Measurements from ENCODE around the gene PLOD2.
"Not testable (repeated sequence)": the region's sequence is repeated elsewhere in the genome, so short reads cannot be mapped to it uniquely, and the experiment has no call there.

Gene PLOD2

DNA sequence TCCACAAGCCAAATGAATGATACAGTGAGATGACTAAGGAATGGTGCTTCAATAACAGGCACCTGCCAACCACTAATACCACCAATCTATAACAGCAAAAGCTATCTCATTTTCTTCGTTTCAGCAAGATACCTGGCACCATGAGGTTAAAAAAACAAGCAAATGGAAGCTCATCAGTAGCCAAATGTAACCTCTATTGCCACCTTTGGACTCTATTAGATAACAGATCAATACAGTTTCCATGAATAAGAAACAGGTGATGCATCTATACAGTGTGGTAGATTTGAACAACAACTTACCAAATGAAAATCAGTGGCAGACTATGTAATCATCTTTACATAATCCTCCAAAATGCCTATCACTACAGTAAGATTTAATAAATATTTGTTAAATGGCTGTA is 32.8 kb downstream of the PLOD2 start:
- Histone ChIP-seq H3K4me1 (ENCODE audit: insufficient read depth, low read length) (no peaks in the 10 kb centered on the region), H3K9me3 (ENCODE audit: low read length) (no peaks in the 10 kb centered on the region), H2AFZ (ENCODE audit: low read depth, low read length) (no peak overlapping the region), H3K27me3 (ENCODE audit: insufficient read depth, low read length) (no peaks in the 10 kb centered on the region), H3K4me3 (ENCODE audit: low read length) (no peak overlapping the region), H3K36me3 (ENCODE audit: insufficient read depth, low read length) (no peaks in the 10 kb centered on the region)

- Histone ChIP-seq H3K27me3 (ENCODE audit: insufficient read depth, low read length) (no peaks in the 10 kb centered on the region), H2AFZ (ENCODE audit: low read depth, low read length) (no peak overlapping the region), H3K4me3 (ENCODE audit: low read length) (no peak overlapping the region), H3K4me1 (ENCODE audit: insufficient read depth, low read length) (no peaks in the 10 kb centered on the region), H3K36me3 (ENCODE audit: insufficient read depth, low read length) (no peaks in the 10 kb centered on the region), H3K9me3 (ENCODE audit: low read length) (no peaks in the 10 kb centered on the region)
Measured at GRCh38 chr3:146125951-146126350, 35.0 kb downstream of the PLOD2 start.

DNA sequence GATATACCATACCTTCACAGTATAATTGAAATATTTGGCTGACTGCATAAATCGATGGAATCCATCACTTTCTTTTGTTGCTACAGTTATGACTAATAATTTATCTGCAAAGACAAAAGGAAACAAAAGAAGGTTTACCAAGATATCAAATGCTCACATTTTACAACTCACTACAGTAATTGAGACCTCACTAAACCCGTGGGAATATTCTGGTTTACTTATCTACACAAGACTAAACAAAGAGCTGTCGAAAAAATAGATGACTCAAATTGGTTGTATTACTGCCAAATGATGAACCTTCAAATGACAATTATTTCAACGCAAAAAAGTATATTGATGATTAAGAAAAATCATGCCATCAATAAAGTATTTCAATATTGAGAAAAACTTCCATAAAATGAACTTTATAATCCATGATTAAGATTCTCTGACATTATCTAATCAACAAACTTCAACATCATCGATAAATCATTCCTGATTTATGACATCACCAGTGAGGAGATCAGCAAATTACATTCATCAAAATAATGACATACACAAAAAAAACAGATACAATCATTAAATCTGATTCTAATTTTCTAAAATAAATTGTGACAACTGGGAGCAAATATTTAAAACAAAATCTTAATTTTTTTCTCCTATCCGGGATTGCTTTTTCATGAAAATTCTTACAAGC is 36.7 kb downstream of the PLOD2 start:
- Histone ChIP-seq H3K9me3 (ENCODE audit: low read length) (no peaks in the 10 kb centered on the region), H3K4me3 (ENCODE audit: low read length) (no peak overlapping the region), H2AFZ (ENCODE audit: low read depth, low read length) (no peak overlapping the region), H3K27me3 (ENCODE audit: insufficient read depth, low read length) (no peaks in the 10 kb centered on the region), H3K36me3 (ENCODE audit: insufficient read depth, low read length) (no peaks in the 10 kb centered on the region), H3K4me1 (ENCODE audit: insufficient read depth, low read length) (no peaks in the 10 kb centered on the region)

DNA sequence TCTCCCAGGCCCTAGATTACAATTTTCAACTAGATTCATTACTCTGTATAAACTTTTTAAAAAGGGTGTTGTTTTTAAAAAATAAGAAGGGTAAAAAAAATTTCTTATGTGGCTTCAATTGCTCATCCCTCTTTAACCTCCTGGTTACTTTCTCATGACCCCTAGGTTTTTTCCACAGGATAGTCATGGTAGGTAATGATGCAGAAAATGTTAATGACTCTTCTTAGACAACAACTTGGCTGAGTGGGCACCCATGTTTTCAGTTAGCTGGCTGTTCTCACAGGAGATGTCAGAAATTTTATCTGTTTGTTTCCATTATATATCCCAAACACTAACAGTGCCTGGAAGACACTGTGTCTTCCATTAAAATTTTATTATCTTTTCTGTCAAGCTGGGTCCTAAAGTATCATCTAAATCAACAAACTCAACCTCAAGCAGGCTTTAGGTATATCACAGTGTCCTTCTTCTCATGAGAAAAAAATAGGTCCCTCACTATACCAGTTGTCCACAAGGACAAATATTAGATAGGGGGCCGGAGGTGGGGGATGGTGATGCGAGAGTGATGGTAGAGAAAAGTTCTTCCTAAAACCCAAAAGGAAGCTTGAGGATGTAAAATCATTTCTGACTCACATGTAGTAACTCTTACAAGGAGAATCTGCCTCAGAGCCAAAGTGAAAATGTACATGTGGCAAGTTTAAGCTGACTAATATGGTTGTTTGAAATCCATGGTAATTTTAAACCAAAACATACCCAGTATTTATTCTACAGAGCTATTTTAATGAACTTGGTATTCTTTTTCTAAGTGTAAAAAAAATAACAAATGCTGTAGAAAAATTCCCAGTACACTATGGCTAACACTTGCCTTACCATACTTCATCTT is 43.3 kb downstream of the PLOD2 start:
- Histone ChIP-seq H2AFZ (ENCODE audit: low read depth, low read length) (no peak overlapping the region), H3K36me3 (ENCODE audit: insufficient read depth, low read length) (peaks cover 2% of the 10 kb centered on the region)

GRCh38 chr3:146115619-146116018 is 45.4 kb downstream of the PLOD2 start:
- Histone ChIP-seq H3K4me3 (ENCODE audit: low read length) (no peak overlapping the region), H3K4me1 (ENCODE audit: insufficient read depth, low read length) (no peaks in the 10 kb centered on the region), H2AFZ (ENCODE audit: low read depth, low read length) (no peak overlapping the region), H3K27me3 (ENCODE audit: insufficient read depth, low read length) (no peaks in the 10 kb centered on the region), H3K9me3 (ENCODE audit: low read length) (no peaks in the 10 kb centered on the region), H3K36me3 (ENCODE audit: insufficient read depth, low read length) (peaks cover 2% of the 10 kb centered on the region)

More for the DNA sequence above, 43.3 kb downstream of the PLOD2 start:
- H3K27me3 ChIP-seq (ENCODE audit: insufficient read depth, low read length) = no peaks in the 10 kb centered on the region
- H3K4me1 ChIP-seq (ENCODE audit: insufficient read depth, low read length) = no peaks in the 10 kb centered on the region
- H3K4me3 ChIP-seq (ENCODE audit: low read length) = no peak overlapping the region
- H3K9me3 ChIP-seq (ENCODE audit: low read length) = no peaks in the 10 kb centered on the region

- H3K9me3 ChIP-seq (ENCODE audit: low read length); H3K27me3 ChIP-seq (ENCODE audit: insufficient read depth, low read length); H2AFZ ChIP-seq (ENCODE audit: low read depth, low read length); H3K36me3 ChIP-seq (ENCODE audit: insufficient read depth, low read length); H3K4me1 ChIP-seq (ENCODE audit: insufficient read depth, low read length); H3K4me3 ChIP-seq (ENCODE audit: low read length): not testable (repeated sequence)
Measured at GRCh38 chr3:146113804-146114203, 47.2 kb downstream of the PLOD2 start.

GRCh38 chr3:146111337-146111736 is 49.6 kb downstream of the PLOD2 start:
- Histone ChIP-seq H3K4me1 (ENCODE audit: insufficient read depth, low read length) (no peaks in the 10 kb centered on the region), H3K9me3 (ENCODE audit: low read length) (no peaks in the 10 kb centered on the region), H3K4me3 (ENCODE audit: low read length) (no peak overlapping the region), H2AFZ (ENCODE audit: low read depth, low read length) (no peak overlapping the region), H3K36me3 (ENCODE audit: insufficient read depth, low read length) (no peaks in the 10 kb centered on the region), H3K27me3 (ENCODE audit: insufficient read depth, low read length) (no peaks in the 10 kb centered on the region)

- Histone ChIP-seq H2AFZ (ENCODE audit: low read depth, low read length) (no peak overlapping the region), H3K4me3 (ENCODE audit: low read length) (no peak overlapping the region), H3K4me1 (ENCODE audit: insufficient read depth, low read length) (no peaks in the 10 kb centered on the region), H3K27me3 (ENCODE audit: insufficient read depth, low read length) (no peaks in the 10 kb centered on the region), H3K9me3 (ENCODE audit: low read length) (no peaks in the 10 kb centered on the region), H3K36me3 (ENCODE audit: insufficient read depth, low read length) (no peaks in the 10 kb centered on the region)
Measured at GRCh38 chr3:146110161-146110560, 50.8 kb downstream of the PLOD2 start.

GRCh38 chr3:146106986-146107385 is 54.0 kb downstream of the PLOD2 start:
- Histone ChIP-seq H3K9me3 (ENCODE audit: low read length) (no peaks in the 10 kb centered on the region), H2AFZ (ENCODE audit: low read depth, low read length) (no peak overlapping the region), H3K36me3 (ENCODE audit: insufficient read depth, low read length) (no peaks in the 10 kb centered on the region), H3K27me3 (ENCODE audit: insufficient read depth, low read length) (no peaks in the 10 kb centered on the region), H3K4me1 (ENCODE audit: insufficient read depth, low read length) (no peaks in the 10 kb centered on the region), H3K4me3 (ENCODE audit: low read length) (no peak overlapping the region)

DNA sequence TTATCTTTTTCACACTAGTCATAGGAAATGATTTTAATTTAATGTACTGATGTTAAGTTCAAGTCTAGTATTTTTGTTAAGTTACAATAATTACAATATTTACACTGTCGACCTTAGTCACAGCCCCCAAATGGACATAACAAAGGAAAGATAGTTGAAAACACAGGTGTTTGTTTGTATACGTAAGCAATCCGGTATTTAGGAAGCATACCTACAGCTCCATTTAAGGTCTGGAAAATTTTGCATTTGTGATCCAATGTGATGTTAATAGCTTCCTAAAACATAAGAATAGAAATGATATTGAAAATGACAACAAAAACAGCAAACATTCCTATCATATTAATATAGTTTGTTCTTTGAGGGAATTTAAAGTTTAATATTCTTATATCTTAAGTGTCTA is 56.9 kb downstream of the PLOD2 start:
- Histone ChIP-seq H3K4me1 (ENCODE audit: insufficient read depth, low read length) (no peaks in the 10 kb centered on the region), H3K36me3 (ENCODE audit: insufficient read depth, low read length) (no peaks in the 10 kb centered on the region), H3K9me3 (ENCODE audit: low read length) (no peaks in the 10 kb centered on the region), H3K4me3 (ENCODE audit: low read length) (no peak overlapping the region), H3K27me3 (ENCODE audit: insufficient read depth, low read length) (no peaks in the 10 kb centered on the region), H2AFZ (ENCODE audit: low read depth, low read length) (no peak overlapping the region)

- H3K36me3 ChIP-seq (ENCODE audit: insufficient read depth, low read length) = no peaks in the 10 kb centered on the region
- H3K4me1 ChIP-seq (ENCODE audit: insufficient read depth, low read length) = no peaks in the 10 kb centered on the region
- no peak overlapping the region for H2AFZ ChIP-seq (ENCODE audit: low read depth, low read length)
- no peak overlapping the region for H3K4me3 ChIP-seq (ENCODE audit: low read length)
- H3K9me3 ChIP-seq (ENCODE audit: low read length) = no peaks in the 10 kb centered on the region
- H3K27me3 ChIP-seq (ENCODE audit: insufficient read depth, low read length) = no peaks in the 10 kb centered on the region
Measured at GRCh38 chr3:146102885-146103284, 58.1 kb downstream of the PLOD2 start.

GRCh38 chr3:146101538-146101937 is 59.4 kb downstream of the PLOD2 start:
- Histone ChIP-seq H3K4me1 (ENCODE audit: insufficient read depth, low read length) (no peaks in the 10 kb centered on the region), H3K9me3 (ENCODE audit: low read length) (no peaks in the 10 kb centered on the region), H2AFZ (ENCODE audit: low read depth, low read length) (no peak overlapping the region), H3K36me3 (ENCODE audit: insufficient read depth, low read length) (no peaks in the 10 kb centered on the region), H3K4me3 (ENCODE audit: low read length) (no peak overlapping the region), H3K27me3 (ENCODE audit: insufficient read depth, low read length) (no peaks in the 10 kb centered on the region)

- H3K4me1 ChIP-seq (ENCODE audit: insufficient read depth, low read length) = no peaks in the 10 kb centered on the region
- H2AFZ ChIP-seq (ENCODE audit: low read depth, low read length) = no peak overlapping the region
- no peak overlapping the region for H3K4me3 ChIP-seq (ENCODE audit: low read length)
- no peaks in the 10 kb centered on the region for H3K36me3 ChIP-seq (ENCODE audit: insufficient read depth, low read length)
- no peaks in the 10 kb centered on the region for H3K27me3 ChIP-seq (ENCODE audit: insufficient read depth, low read length)
- H3K9me3 ChIP-seq (ENCODE audit: low read length) = no peaks in the 10 kb centered on the region
Measured at GRCh38 chr3:146100825-146101444, 60.0 kb downstream of the PLOD2 start.

Measured in neuron (in vitro differentiated cells).